HG03064 (cell line): ENCODE data around the gene DDX27.

Experiments used
- ATAC-seq: cut with Tn5 transposase; IDR thresholded peaks from one replicate; pipeline ENCODE4 v1.9.1; 2021; ENCODE audit warnings: low read depth; ENCODE audit not compliant: unreplicated experiment

DDX27 gene

DNA sequence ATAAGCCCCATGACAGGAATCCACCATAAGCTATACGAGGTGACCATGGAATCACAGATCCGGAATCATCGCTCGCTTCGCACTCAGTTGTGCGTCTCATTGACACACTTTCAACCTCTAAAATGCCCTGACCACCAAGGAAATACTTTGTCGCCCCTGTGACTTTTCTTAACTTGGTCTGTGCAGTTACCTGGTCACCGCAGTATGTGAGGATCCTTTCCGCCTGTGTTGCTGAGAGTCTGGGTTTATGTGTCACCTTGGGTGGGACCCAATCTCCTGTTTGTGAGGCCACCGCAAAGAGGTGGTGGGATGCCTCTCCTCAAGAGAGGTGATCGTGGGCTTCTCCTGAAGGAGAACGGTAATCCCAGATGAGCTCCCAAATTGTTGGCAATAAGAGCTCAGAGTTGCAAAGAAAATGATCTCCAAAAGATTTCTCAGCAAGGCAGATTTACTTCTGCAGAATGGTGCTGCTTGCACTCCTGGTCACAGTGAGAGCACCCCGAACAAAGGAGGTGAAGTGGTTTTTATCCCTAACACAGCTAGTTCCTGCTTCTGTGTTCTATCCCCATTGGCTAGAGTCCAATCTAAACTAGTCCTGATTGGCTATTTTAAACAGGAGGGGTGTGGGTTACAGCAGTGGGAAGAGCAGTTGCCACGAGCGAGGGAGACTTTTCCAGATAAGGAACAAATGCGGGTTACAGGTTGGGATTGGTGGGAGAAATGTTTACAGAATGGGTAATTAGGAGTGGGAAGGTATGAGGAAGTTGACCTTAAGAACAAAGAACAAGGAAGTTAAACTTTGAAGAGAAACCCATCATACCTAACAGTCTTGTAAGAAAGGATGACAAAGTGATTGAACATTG is 67.7 kb downstream of the DDX27 start:
- ATAC-seq: no peak

DNA sequence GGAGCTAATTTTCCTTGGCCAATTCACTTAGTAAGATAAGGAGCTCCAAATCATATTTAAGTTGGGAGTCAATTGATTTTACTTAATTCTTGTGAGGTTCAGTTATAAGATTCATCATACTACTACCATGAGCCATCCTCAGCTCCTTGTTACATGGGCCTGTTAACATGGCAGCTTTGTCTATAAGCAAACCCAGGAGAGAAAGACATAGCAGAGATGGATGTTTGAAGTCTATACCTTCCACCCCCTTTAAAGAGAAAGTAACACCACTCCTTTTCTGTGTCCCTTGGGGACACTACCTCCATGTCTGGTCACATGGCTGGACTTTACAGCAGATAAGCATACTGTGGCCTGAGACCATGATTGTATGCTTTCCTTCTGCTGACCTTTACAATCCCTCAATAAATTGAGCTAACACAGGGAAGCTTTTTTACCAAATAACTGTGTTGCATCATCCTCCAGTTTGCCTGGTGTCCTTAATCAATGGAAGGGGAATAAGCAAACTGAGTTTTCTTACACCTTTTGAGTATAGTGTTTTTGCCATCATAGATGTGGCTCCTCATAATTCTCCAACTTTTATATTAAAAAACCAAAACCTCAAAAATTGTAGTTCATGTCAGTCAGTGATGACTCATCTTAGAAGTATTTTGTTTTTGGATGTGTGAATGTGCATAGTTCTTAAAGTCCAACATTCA is 68.5 kb downstream of the DDX27 start:
- ATAC-seq: no peak

DNA sequence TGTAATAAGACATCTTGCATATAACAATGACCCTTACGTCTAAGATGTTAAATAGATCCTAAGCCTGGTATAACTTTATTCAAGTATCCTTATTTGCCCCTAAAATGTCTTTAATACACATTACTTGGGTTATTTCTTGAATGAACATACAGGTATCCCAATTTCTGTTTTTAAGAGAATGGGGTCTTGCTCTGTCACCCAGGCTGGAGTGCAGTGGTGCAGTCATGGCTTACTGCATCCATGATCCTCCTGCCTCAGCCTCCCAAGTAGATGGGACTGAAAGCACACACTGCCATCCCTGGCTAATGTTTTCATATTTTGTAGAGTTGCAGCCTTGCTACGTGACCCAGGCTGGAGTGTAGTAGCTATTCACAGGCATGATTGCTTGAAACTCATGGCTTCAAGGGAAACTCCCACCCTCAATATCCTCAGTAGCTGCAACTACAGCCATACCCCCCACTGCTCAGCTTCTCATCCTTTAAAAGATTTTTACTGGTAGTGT is 69.1 kb downstream of the DDX27 start:
- ATAC-seq: no peak

DNA sequence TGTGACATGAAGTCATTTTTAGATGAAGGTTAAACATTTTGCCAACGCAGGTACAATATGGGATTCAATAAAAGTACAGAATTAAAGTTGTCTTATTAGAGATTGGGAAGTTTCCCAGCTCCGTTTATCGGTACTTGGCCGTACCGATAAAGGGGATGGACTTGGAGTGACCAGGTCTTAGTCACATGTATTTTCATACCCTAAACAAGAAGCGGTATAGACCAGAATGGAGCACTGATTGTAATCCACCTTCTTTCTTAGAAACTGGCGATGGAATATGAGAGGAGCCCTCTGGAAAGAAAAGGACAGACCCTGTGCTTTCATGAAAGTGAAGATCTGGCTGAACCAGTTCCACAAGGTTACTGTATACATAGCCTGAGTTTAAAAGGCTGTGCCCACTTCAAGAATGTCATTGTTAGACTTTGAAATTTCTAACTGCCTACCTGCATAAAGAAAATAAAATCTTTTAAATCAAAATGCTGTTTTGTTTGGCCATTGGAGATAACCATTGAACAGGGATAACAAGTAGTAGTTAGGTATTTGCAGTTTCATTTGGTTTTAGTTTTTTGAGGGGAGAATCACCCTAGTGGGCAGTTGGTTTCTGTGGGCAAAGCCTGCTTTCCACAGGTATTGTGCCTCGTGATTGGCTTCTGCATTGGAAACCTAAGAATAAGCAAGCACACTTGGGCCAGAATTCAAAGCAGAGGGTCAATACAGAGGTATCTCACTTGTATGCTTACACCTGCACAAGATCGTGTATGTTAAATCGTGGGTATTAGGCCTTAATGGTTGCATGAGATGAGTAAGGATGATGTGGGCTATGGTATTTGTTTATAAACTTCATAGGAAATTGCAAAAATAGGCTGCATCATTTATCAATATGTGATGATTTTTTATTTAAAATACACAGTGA is 69.8 kb downstream of the DDX27 start:
- ATAC-seq: no peak

DNA sequence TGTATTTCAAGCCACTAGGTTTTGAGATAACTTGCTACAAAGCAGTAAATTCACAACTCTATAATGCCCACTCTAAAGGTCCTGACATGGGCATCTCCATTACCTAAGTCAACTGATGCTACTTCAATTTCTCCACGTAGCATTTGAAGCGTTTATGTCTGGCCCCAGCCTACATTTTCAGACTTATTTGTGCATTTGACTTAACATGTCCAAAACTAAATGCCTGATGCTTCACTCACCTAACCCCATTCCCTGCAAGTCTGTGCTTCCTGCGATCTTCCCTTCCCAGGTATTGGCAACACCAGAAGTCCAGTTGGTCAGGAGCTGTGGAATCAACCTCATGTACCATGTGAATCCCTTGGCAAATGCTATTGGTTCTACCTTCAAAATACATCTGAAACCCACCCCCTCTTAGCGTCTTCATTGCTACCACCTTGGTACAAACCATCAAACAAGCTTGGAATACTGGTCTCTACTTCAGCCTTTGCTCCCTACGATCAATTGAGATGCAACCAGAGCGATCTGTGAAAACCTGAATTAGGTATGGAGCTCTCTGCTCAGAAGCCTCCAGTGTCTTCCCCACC is 71.5 kb downstream of the DDX27 start:
- no peak for ATAC-seq

DNA sequence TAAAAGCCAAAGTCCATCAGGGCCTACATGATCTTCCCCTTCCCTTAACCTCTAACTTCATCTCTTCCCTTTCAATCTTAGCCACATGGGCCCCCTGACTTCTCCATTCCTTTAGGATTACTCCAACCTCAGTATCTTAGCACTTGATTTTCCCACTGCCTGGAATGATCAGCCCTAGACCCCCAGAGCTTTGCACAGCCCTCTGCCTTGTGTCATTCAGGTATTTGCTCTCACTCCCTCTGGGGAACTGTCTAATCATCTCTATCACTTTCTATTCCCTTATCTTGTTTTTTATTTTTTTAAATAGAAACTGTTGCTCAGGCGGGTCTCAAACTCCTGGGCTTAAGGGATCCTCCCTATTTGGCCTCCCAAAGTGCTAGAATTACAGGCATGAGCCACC is 72.0 kb downstream of the DDX27 start:
- no peak for ATAC-seq

DNA sequence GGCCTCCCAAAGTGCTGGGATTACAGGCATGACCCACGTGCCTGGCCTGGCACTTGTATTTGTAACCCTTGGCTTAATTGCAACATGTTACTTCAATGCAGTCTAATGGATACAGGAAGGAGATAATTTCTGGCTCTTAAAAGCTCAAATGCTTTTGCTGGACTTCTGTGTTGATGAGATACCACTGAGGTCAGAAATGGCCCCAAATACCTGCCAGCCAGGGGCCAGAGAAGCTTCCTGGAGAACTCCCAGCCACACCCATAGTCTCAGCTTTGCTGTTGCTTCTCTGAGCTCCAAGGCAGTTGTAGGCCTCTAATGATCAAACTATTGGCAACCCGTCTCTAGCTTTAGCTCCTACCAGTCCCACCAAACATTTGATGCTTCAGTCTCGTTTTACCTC is 72.8 kb downstream of the DDX27 start:
- no peak for ATAC-seq

DNA sequence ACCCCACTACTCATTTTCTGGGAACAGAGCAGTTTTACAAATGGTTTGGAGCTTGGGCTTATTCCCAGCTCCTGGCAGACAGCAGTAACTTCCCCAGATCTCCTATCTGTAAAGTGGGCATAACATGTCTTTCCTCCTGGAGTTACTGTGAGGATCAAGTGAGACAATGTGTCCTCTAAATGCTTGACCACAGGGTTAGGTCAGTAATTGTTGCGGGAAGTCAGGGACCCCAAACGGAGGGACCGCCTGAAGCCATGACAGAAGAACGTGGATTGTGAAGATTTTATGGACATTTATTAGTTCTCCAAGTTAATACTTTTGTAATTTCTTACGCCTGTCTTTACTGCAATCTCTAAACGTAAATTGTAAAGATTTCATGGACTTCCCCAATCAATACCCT is 73.9 kb downstream of the DDX27 start:
- no peak for ATAC-seq
